Neural progenitor cell (in vitro differentiated cells): ENCODE data around the gene BPIFB4. TPM values are rescaled to one million over a fixed set of nuclear protein-coding genes. Genes with fewer than 3 reads are reported as not detected.
"Not testable (repeated sequence)": the region's sequence is repeated elsewhere in the genome, so short reads cannot be mapped to it uniquely, and the experiment has no call there.

Experiments
- DNase-seq: peaks from one replicate; pipeline ENCODE4 v3.0.0-alpha.2; 2016; ENCODE audit warnings: low spot score
- H2AFZ ChIP-seq: fragments of 200-600 bp; sonication (generic); replicated peaks from 2 replicates; pipeline ENCODE4 v1.6.1; 2016; ENCODE audit warnings: antibody characterized with exemption
- H3F3A ChIP-seq: fragments of 200-600 bp; sonication (generic); 2 replicates; pipeline ENCODE4 v1.6.1; 2016; ENCODE audit warnings: antibody characterized with exemption, low read depth
- H3K27ac ChIP-seq: fragments of 200-600 bp; sonication (generic); 2 replicates; pipeline ENCODE4 v1.5.1; 2016; ENCODE audit warnings: mild to moderate bottlenecking
- H3K27me3 ChIP-seq: fragments of 200-600 bp; sonication (generic); 2 replicates; pipeline ENCODE4 v1.6.1; 2016; ENCODE audit warnings: mild to moderate bottlenecking, moderate library complexity
- H3K36me3 ChIP-seq: fragments of 200-600 bp; sonication (generic); 2 replicates; pipeline ENCODE4 v1.5.1; 2016
- H3K4me1 ChIP-seq: fragments of 200-600 bp; sonication (generic); 2 replicates; pipeline ENCODE4 v1.6.1; 2016; ENCODE audit warnings: mixed run types
- H3K4me2 ChIP-seq: fragments of 200-600 bp; sonication (generic); 2 replicates; pipeline ENCODE4 v1.6.1; 2016
- H3K4me3 ChIP-seq: fragments of 200-600 bp; sonication (generic); 2 replicates; pipeline ENCODE4 v1.5.1; 2016
- H3K79me2 ChIP-seq: fragments of 200-600 bp; sonication (generic); 2 replicates; pipeline ENCODE4 v1.6.1; 2016; ENCODE audit warnings: low read depth
- H3K9ac ChIP-seq: fragments of 200-600 bp; sonication (generic); 2 replicates; pipeline ENCODE4 v1.6.1; 2016
- H3K9me3 ChIP-seq: fragments of 200-600 bp; sonication (generic); 2 replicates; pipeline ENCODE4 v1.5.1; 2016; ENCODE audit warnings: low read depth
- H4K20me1 ChIP-seq: fragments of 200-600 bp; sonication (generic); 2 replicates; pipeline ENCODE4 v1.6.1; 2016; ENCODE audit warnings: low read depth
- H3K27ac Mint-ChIP-seq: 3 replicates; pipeline ENCODE4 v1.8.0; 2021; ENCODE audit warnings: mixed read lengths
- H3K27me3 Mint-ChIP-seq: 2 replicates; pipeline ENCODE4 v1.8.0; 2022; ENCODE audit warnings: low read depth, mild to moderate bottlenecking, inconsistent platforms, moderate library complexity, mixed read lengths; ENCODE audit not compliant: insufficient read depth
- H3K36me3 Mint-ChIP-seq: 3 replicates; pipeline ENCODE4 v1.8.0; 2021; ENCODE audit warnings: mixed read lengths
- H3K4me1 Mint-ChIP-seq: 3 replicates; pipeline ENCODE4 v1.8.0; 2021; ENCODE audit warnings: mixed read lengths
- H3K4me3 Mint-ChIP-seq: 3 replicates; pipeline ENCODE4 v1.8.0; 2021; ENCODE audit warnings: mild to moderate bottlenecking, moderate library complexity, mixed read lengths
- H3K9me3 Mint-ChIP-seq: 3 replicates; pipeline ENCODE4 v1.8.0; 2020; ENCODE audit warnings: mixed read lengths
- CTCF ChIP-seq: fragments of 200-600 bp; sonication (generic); IDR thresholded peaks from 2 replicates; pipeline ENCODE4 v1.5.1; 2017; ENCODE audit warnings: antibody characterized with exemption, mild to moderate bottlenecking
- EZH2 ChIP-seq: fragments of 200-600 bp; sonication (generic); IDR thresholded peaks from 2 replicates; pipeline ENCODE4 v1.6.1; 2017; ENCODE audit warnings: antibody characterized with exemption, mild to moderate bottlenecking, moderate library complexity
- EZH2phosphoT487 ChIP-seq: fragments of 200-600 bp; sonication (generic); IDR thresholded peaks from 2 replicates; pipeline ENCODE4 v1.6.1; 2017; ENCODE audit warnings: antibody characterized with exemption
- total RNA-seq: library from RNA; depleted of rRNA; stranded (reverse); fragments of >200 nt; gene quantifications from 2 replicates; pipeline ENCODE4 v1.2.3, GENCODE V29; 2015; ENCODE audit warnings: low replicate concordance

Gene BPIFB4
- total RNA-seq, 1 donor from 2014 or later = not detected

- Histone ChIP-seq H3K36me3 (no peaks in the 10 kb centered on the region), H3K79me2 (no peaks in the 10 kb centered on the region), H2AFZ (no peak overlapping the region), H3F3A (no peaks in the 10 kb centered on the region), H4K20me1 (no peaks in the 10 kb centered on the region), H3K4me3 (no peak overlapping the region), H3K9me3 (no peaks in the 10 kb centered on the region), H3K4me2 (no peak overlapping the region), H3K27ac (no peak overlapping the region), H3K27me3 (no peaks in the 10 kb centered on the region), H3K9ac (no peak overlapping the region), H3K4me1 (peaks cover 8% of the 10 kb centered on the region)
- H3K27ac Mint-ChIP-seq = no peak overlapping the region
- no peak overlapping the region for H3K4me3 Mint-ChIP-seq
- TF ChIP-seq EZH2 (no peak), CTCF (no peak), EZH2phosphoT487 (no peak)
- H3K9me3 Mint-ChIP-seq = no peaks in the 10 kb centered on the region
- H3K4me1 Mint-ChIP-seq = no peaks in the 10 kb centered on the region
- peaks cover 2% of the 10 kb centered on the region for H3K27me3 Mint-ChIP-seq
- no peak for DNase-seq
- H3K36me3 Mint-ChIP-seq = no peaks in the 10 kb centered on the region
These were observed 26.0 kb downstream of the BPIFB4 start for GRCh38 chr20:33105316-33105924.

GRCh38 chr20:33106058-33106620 lies 26.7 kb downstream of the BPIFB4 start:
- H3K79me2 ChIP-seq, H4K20me1 ChIP-seq, H3K27me3 Mint-ChIP-seq, H3K36me3 ChIP-seq, H3K4me3 Mint-ChIP-seq, H3K4me2 ChIP-seq, H3K4me3 ChIP-seq, H3K27ac Mint-ChIP-seq, H2AFZ ChIP-seq, H3K27ac ChIP-seq, H3K36me3 Mint-ChIP-seq, H3K9me3 ChIP-seq, H3K9me3 Mint-ChIP-seq, H3K9ac ChIP-seq, H3F3A ChIP-seq, DNase-seq, H3K4me1 Mint-ChIP-seq, H3K4me1 ChIP-seq, H3K27me3 ChIP-seq: not testable (repeated sequence)

GRCh38 chr20:33108661-33109060 lies 29.2 kb downstream of the BPIFB4 start:
- Mint-ChIP-seq H3K4me3 (no peak overlapping the region), H3K4me1 (no peaks in the 10 kb centered on the region), H3K27ac (no peak overlapping the region), H3K9me3 (peaks cover 1% of the 10 kb centered on the region), H3K27me3 (peaks cover 7% of the 10 kb centered on the region), H3K36me3 (no peaks in the 10 kb centered on the region)
- Histone ChIP-seq H3K9ac (no peak overlapping the region), H3K4me3 (no peak overlapping the region), H3K9me3 (no peaks in the 10 kb centered on the region), H3F3A (no peaks in the 10 kb centered on the region), H3K4me1 (peaks cover under 1% of the 10 kb centered on the region), H4K20me1 (no peaks in the 10 kb centered on the region), H3K36me3 (no peaks in the 10 kb centered on the region), H3K4me2 (no peak overlapping the region), H3K27me3 (no peaks in the 10 kb centered on the region), H3K27ac (no peak overlapping the region), H3K79me2 (no peaks in the 10 kb centered on the region), H2AFZ (no peak overlapping the region)
- TF ChIP-seq EZH2 = no peak
- TF ChIP-seq CTCF = no peak
- DNase-seq = no peak

- H3K27ac Mint-ChIP-seq = no peak overlapping the region
- no peaks in the 10 kb centered on the region for H3K79me2 ChIP-seq
- H3F3A ChIP-seq = no peaks in the 10 kb centered on the region
- no peak for DNase-seq
- H3K9ac ChIP-seq = no peak overlapping the region
- H3K4me1 Mint-ChIP-seq = peaks cover 3% of the 10 kb centered on the region
- no peaks in the 10 kb centered on the region for H4K20me1 ChIP-seq
- H2AFZ ChIP-seq = no peak overlapping the region
- no peaks in the 10 kb centered on the region for H3K9me3 ChIP-seq
- H3K27ac ChIP-seq = no peak overlapping the region
- H3K27me3 ChIP-seq = no peaks in the 10 kb centered on the region
- H3K36me3 Mint-ChIP-seq = no peaks in the 10 kb centered on the region
- H3K27me3 Mint-ChIP-seq = peaks cover 9% of the 10 kb centered on the region
- no peak overlapping the region for H3K4me3 ChIP-seq
- H3K9me3 Mint-ChIP-seq = peaks cover 8% of the 10 kb centered on the region
- no peak for TF ChIP-seq EZH2
- TF ChIP-seq CTCF = no peak
- no peak for TF ChIP-seq EZH2phosphoT487
- no peak overlapping the region for H3K4me3 Mint-ChIP-seq
- no peaks in the 10 kb centered on the region for H3K4me1 ChIP-seq
- H3K36me3 ChIP-seq = no peaks in the 10 kb centered on the region
- H3K4me2 ChIP-seq = no peak overlapping the region
These were observed 30.8 kb downstream of the BPIFB4 start for GRCh38 chr20:33110147-33110825.
